K562 (cell line): ENCODE measurements around the gene ZNF280D. TPM values are rescaled to one million over a fixed set of nuclear protein-coding genes. Genes with fewer than 3 reads are reported as not detected.

ENCODE experiments used
- BMI1 ChIP-seq: fragments of 150-350 bp; IDR thresholded peaks from 2 replicates; pipeline ENCODE4 v1.6.1; 2014; ENCODE audit warnings: low read length
- DIDO1 ChIP-seq: fragments of 450-650 bp; IDR thresholded peaks from 2 replicates; pipeline ENCODE4 v1.6.1; 2016; ENCODE audit warnings: low read depth, missing biosample characterization, missing genetic modification characterization
- FIP1L1 ChIP-seq: fragments of 200-400 bp; formaldehyde crosslinking; IDR thresholded peaks from 2 replicates; pipeline ENCODE4 v1.6.1; 2018; ENCODE audit warnings: mild to moderate bottlenecking, low read depth, low read length; ENCODE audit not compliant: poor library complexity, severe bottlenecking
- HDGF ChIP-seq: fragments of 450-650 bp; IDR thresholded peaks from 2 replicates; pipeline ENCODE4 v1.6.1; 2016
- IRF2 ChIP-seq: sonication (generic); formaldehyde crosslinking; IDR thresholded peaks from 2 replicates; pipeline ENCODE4 v1.8.1; 2022; ENCODE audit warnings: mild to moderate bottlenecking, missing genetic modification reagents
- JUN ChIP-seq, 2 experiments: sonication (generic) in 1 of 2; formaldehyde crosslinking in 1 of 2; IDR thresholded peaks; 2 replicates each; pipeline versions ENCODE4 v1.6.1 to v1.8.0; 2012 to 2022; ENCODE audit warnings: borderline replicate concordance in 2 of 2, mild to moderate bottlenecking in 2 of 2, improper control_type of control experiment in 1 of 2, low read depth in 1 of 2, low read length in 1 of 2, missing genetic modification reagents in 1 of 2
- KHSRP ChIP-seq: fragments of 450-650 bp; IDR thresholded peaks from 2 replicates; pipeline ENCODE4 v1.6.1; 2017
- MCM7 ChIP-seq, 2 experiments: fragments of 450-650 bp; IDR thresholded peaks; 2 replicates each; pipeline ENCODE4 v1.6.1; 2016 to 2018
- NFE2 ChIP-seq: IDR thresholded peaks from 2 replicates; pipeline ENCODE4 v1.6.1; 2014; ENCODE audit warnings: antibody characterized with exemption, low read depth
- NFRKB ChIP-seq: fragments of 450-650 bp; IDR thresholded peaks from 2 replicates; pipeline ENCODE4 v1.6.1; 2016; ENCODE audit warnings: low read depth
- NR2C2 ChIP-seq, 2 experiments: fragments of 200-800 bp in 1 of 2; sonication (Bioruptor generic) in 1 of 2; sonication (generic) in 1 of 2; formaldehyde crosslinking in 1 of 2; IDR thresholded peaks; 2 replicates each; pipeline versions ENCODE4 v1.6.1 to v1.8.0; 2016 to 2022; ENCODE audit warnings: mild to moderate bottlenecking in 1 of 2, missing compliant biosample characterization in 1 of 2, missing genetic modification characterization in 1 of 2, missing genetic modification reagents in 1 of 2
- PTTG1 ChIP-seq: fragments of 450-650 bp; IDR thresholded peaks from 2 replicates; pipeline ENCODE4 v1.6.1; 2016; ENCODE audit warnings: low read depth, mild to moderate bottlenecking, missing genetic modification characterization, missing compliant biosample characterization
- SMAD4 ChIP-seq: fragments of 250-450 bp; sonication (Bioruptor Pico); conservative IDR thresholded peaks from 2 replicates; pipeline ENCODE4 v1.8.0; 2021; ENCODE audit warnings: inconsistent platforms, mild to moderate bottlenecking, moderate library complexity
- TAF1 ChIP-seq: IDR thresholded peaks from 2 replicates; pipeline ENCODE4 v1.6.1; 2011; ENCODE audit warnings: mild to moderate bottlenecking, low read length, moderate library complexity; ENCODE audit not compliant: insufficient read depth, control insufficient read depth, severe bottlenecking; ENCODE audit errors: extremely low read depth
- TBP ChIP-seq: optimal IDR thresholded peaks from 2 replicates; pipeline ENCODE3; 2011; ENCODE audit warnings: low read depth, low read length, improper control_type of control experiment
- ZNF274 ChIP-seq: IDR thresholded peaks from 2 replicates; pipeline ENCODE4 v1.6.1; 2011; ENCODE audit warnings: low read depth, mild to moderate bottlenecking, low read length, moderate library complexity, borderline replicate concordance
- ZNF589 ChIP-seq: fragments of 200-800 bp; sonication (Bioruptor generic); IDR thresholded peaks from 2 replicates; pipeline ENCODE4 v1.6.1; 2016; ENCODE audit warnings: low read depth, missing genetic modification characterization, missing compliant biosample characterization
- ZNF696 ChIP-seq: fragments of 250-450 bp; sonication (Bioruptor Pico); conservative IDR thresholded peaks from 2 replicates; pipeline ENCODE4 v1.4.0; 2020; ENCODE audit warnings: mild to moderate bottlenecking, moderate library complexity
- polyA plus RNA-seq, 8 experiments: library from polyadenylated mRNA; depleted of rRNA in 4 of 8; stranded (reverse) in 5 of 8; unstranded in 3 of 8; fragments of >200 nt; fragmentation: Nextera tagmentation in 2 of 8; fragmentation: Illumina TruSeq in 1 of 8; extraction: Ambion mirVana in 2 of 8; extraction: Trizol in 1 of 8; gene quantifications; 2 replicates each; pipeline versions ENCODE4 v1.2.1 to v1.2.3, GENCODE V29; 2011 to 2014; ENCODE audit warnings: inconsistent platforms in 1 of 8, missing spikeins in 1 of 8
- total RNA-seq, 7 experiments: library from RNA; depleted of rRNA in 6 of 7; stranded (reverse); fragments of >200 nt in 6 of 7; fragmentation: Illumina TruSeq in 2 of 7; extraction: Trizol in 2 of 7; gene quantifications; 2 replicates each; pipeline versions ENCODE4 v1.2.1 to v1.2.3, GENCODE V29; 2011 to 2021; ENCODE audit warnings: low replicate concordance in 1 of 7
- TF ChIP-seq, protein P1 (sequence below): sonication (generic); formaldehyde crosslinking; IDR thresholded peaks from 2 replicates; pipeline ENCODE4 v1.4.0; 2020; ENCODE audit warnings: mild to moderate bottlenecking, missing genetic modification reagents
- TF ChIP-seq, protein P2 (sequence below): fragments of 250-450 bp; sonication (Bioruptor Pico); IDR thresholded peaks from 2 replicates; pipeline ENCODE4 v1.8.0; 2021; ENCODE audit warnings: moderate library complexity, mild to moderate bottlenecking, inconsistent platforms
- TF ChIP-seq, protein P3 (sequence below): sonication (generic); formaldehyde crosslinking; IDR thresholded peaks from 2 replicates; pipeline ENCODE4 v1.8.0; 2022; ENCODE audit warnings: missing genetic modification reagents, mild to moderate bottlenecking, borderline replicate concordance
- TF ChIP-seq, protein P4 (sequence below), 2 experiments: fragments of 250-450 bp in 1 of 2; fragments of 450-650 bp in 1 of 2; sonication (Bioruptor Pico) in 1 of 2; IDR thresholded peaks; 2 replicates each; pipeline versions ENCODE4 v1.6.1 to v1.8.0; 2016 to 2021; ENCODE audit warnings: mild to moderate bottlenecking in 2 of 2, moderate library complexity in 2 of 2, missing compliant biosample characterization in 1 of 2, missing genetic modification characterization in 1 of 2

Gene ZNF280D
- total and polyA plus RNA-seq, 9 of the 15 experiments (the other 6 are each of a cell fraction or from before 2014, with no cell fraction given) = 8.3 to 21.8 (median 18.4) TPM

DNA sequence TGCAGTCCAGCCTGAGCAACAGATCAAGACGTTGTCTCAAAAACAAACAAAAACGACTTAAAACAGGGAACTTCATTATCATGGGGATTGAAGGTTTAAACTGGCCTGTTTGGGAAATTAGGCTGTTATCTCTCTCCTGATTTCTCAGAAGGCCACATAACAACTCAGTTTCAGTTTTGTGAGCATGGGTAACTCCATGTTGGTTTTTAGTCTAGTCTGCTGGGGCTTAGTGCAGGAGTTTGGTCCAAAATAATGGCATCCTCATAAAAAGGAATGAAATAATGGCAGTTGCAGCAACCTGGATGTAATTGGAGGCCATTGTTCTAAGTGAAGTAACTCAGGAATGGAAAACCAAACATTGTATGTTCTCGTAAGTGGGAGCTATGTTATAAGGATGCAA is 2.3 kb upstream of the ZNF280D start (continued):
- TF ChIP-seq NR2C2 (CRISPR knock-in tag; IDR thresholded peaks at IDR 0.05) (no peak), NR2C2 (tag; IDR thresholded peaks at IDR 0.05) (peak; percentile 55; the same call in 1 of the 2 replicates), FIP1L1 (no peak), HDGF (no peak), ZNF696 (CRISPR knock-in tag) (0 out of 2 replicates have a peak, but pooled peaks have one; percentile 68), JUN (IDR thresholded peaks at IDR 0.05; ENCODE audit: borderline replicate concordance, low read depth, low read length) (no peak), JUN (CRISPR knock-in tag; IDR thresholded peaks at IDR 0.05; ENCODE audit: borderline replicate concordance) (no peak), DIDO1 (tag) (peak; percentile 86), TAF1 (no peak), BMI1 (no peak), MCM7 (IDR thresholded peaks at IDR 0.05) (no peak), IRF2 (CRISPR knock-in tag) (no peak), PTTG1 (peak; percentile 96), NFRKB (no peak), TBP (no peak), SMAD4 (CRISPR knock-in tag) (peak; percentile 98), KHSRP (no peak), NFE2 (no peak), ZNF589 (CRISPR knock-in tag) (peak; percentile 94), ZNF274 (no peak)
- TF ChIP-seq, protein P1, sequence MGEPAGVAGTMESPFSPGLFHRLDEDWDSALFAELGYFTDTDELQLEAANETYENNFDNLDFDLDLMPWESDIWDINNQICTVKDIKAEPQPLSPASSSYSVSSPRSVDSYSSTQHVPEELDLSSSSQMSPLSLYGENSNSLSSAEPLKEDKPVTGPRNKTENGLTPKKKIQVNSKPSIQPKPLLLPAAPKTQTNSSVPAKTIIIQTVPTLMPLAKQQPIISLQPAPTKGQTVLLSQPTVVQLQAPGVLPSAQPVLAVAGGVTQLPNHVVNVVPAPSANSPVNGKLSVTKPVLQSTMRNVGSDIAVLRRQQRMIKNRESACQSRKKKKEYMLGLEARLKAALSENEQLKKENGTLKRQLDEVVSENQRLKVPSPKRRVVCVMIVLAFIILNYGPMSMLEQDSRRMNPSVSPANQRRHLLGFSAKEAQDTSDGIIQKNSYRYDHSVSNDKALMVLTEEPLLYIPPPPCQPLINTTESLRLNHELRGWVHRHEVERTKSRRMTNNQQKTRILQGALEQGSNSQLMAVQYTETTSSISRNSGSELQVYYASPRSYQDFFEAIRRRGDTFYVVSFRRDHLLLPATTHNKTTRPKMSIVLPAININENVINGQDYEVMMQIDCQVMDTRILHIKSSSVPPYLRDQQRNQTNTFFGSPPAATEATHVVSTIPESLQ (CRISPR knock-in tag) = no peak
- TF ChIP-seq, protein P2, sequence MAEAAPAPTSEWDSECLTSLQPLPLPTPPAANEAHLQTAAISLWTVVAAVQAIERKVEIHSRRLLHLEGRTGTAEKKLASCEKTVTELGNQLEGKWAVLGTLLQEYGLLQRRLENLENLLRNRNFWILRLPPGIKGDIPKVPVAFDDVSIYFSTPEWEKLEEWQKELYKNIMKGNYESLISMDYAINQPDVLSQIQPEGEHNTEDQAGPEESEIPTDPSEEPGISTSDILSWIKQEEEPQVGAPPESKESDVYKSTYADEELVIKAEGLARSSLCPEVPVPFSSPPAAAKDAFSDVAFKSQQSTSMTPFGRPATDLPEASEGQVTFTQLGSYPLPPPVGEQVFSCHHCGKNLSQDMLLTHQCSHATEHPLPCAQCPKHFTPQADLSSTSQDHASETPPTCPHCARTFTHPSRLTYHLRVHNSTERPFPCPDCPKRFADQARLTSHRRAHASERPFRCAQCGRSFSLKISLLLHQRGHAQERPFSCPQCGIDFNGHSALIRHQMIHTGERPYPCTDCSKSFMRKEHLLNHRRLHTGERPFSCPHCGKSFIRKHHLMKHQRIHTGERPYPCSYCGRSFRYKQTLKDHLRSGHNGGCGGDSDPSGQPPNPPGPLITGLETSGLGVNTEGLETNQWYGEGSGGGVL (CRISPR knock-in tag) = peak; percentile 85
- TF ChIP-seq, protein P3, sequence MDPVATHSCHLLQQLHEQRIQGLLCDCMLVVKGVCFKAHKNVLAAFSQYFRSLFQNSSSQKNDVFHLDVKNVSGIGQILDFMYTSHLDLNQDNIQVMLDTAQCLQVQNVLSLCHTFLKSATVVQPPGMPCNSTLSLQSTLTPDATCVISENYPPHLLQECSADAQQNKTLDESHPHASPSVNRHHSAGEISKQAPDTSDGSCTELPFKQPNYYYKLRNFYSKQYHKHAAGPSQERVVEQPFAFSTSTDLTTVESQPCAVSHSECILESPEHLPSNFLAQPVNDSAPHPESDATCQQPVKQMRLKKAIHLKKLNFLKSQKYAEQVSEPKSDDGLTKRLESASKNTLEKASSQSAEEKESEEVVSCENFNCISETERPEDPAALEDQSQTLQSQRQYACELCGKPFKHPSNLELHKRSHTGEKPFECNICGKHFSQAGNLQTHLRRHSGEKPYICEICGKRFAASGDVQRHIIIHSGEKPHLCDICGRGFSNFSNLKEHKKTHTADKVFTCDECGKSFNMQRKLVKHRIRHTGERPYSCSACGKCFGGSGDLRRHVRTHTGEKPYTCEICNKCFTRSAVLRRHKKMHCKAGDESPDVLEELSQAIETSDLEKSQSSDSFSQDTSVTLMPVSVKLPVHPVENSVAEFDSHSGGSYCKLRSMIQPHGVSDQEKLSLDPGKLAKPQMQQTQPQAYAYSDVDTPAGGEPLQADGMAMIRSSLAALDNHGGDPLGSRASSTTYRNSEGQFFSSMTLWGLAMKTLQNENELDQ (CRISPR knock-in tag) = no peak
- TF ChIP-seq, protein P4, sequence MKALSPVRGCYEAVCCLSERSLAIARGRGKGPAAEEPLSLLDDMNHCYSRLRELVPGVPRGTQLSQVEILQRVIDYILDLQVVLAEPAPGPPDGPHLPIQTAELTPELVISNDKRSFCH (CRISPR knock-in tag; IDR thresholded peaks at IDR 0.05) = peak; percentile 69; the same call in 1 of the 2 replicates
- TF ChIP-seq, protein P4 (tag; IDR thresholded peaks at IDR 0.05) = peak; percentile 99
